ENCODE measurements around the gene AP5S1. TPM values are rescaled to one million over a fixed set of nuclear protein-coding genes. Genes with fewer than 3 reads are reported as not detected.

Gene AP5S1
- total RNA-seq, 1 experiment from 2014 or later = 9.4 TPM

DNA sequence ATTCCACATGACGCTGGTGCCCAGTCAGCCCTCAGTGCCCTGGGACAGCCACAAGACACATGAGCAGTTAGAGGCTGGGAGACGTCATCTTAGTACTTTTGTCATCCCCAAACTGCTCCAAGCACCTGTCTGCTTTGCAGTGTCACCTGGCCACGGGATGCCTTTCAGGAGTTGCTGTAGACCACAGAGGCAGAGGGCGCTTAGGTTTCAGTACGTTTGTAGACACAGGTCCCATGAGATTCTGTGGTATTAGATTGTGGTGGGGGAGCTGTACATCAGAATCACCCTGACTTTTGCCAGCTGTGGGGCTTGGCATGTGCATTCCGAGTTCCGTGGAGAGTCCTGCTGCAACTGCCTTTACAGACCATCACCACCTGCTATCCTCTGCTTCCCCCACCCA, 43.0 kb downstream of the AP5S1 start:
- Histone ChIP-seq H3K27ac (no peak overlapping the region), H3K27me3 (no peaks in the 10 kb centered on the region), H3K9me3 (replicated peaks) (peaks cover 7% of the 10 kb centered on the region), H3K4me3 (no peak overlapping the region), H3K36me3 (peaks cover 47% of the 10 kb centered on the region), H3K4me1 (peaks cover 6% of the 10 kb centered on the region; the same call in 1 of the 2 replicates)
- DNase-seq = no peak

DNA sequence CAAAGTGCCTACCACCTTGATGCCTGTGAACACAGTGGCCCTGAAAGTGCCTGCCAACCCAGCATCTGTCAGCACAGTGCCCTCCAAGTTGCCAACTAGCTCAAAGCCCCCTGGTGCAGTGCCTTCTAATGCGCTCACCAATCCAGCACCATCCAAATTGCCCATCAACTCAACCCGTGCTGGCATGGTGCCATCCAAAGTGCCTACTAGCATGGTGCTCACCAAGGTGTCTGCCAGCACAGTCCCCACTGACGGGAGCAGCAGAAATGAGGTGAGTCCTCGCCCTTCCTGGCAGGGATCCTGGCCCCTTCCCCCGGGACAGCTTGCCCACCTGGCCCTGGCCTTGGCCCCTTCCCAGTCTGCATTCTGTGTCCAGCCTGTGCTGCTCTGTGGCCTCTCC, 44.2 kb downstream of the AP5S1 start:
- no peak overlapping the region for H3K4me3 ChIP-seq
- no peak for DNase-seq
- peaks cover 7% of the 10 kb centered on the region for H3K9me3 ChIP-seq (replicated peaks)
- H3K4me1 ChIP-seq = peaks cover 6% of the 10 kb centered on the region; the same call in 1 of the 2 replicates
- no peaks in the 10 kb centered on the region for H3K27me3 ChIP-seq
- H3K27ac ChIP-seq = no peak overlapping the region
- H3K36me3 ChIP-seq = peaks cover 44% of the 10 kb centered on the region

DNA sequence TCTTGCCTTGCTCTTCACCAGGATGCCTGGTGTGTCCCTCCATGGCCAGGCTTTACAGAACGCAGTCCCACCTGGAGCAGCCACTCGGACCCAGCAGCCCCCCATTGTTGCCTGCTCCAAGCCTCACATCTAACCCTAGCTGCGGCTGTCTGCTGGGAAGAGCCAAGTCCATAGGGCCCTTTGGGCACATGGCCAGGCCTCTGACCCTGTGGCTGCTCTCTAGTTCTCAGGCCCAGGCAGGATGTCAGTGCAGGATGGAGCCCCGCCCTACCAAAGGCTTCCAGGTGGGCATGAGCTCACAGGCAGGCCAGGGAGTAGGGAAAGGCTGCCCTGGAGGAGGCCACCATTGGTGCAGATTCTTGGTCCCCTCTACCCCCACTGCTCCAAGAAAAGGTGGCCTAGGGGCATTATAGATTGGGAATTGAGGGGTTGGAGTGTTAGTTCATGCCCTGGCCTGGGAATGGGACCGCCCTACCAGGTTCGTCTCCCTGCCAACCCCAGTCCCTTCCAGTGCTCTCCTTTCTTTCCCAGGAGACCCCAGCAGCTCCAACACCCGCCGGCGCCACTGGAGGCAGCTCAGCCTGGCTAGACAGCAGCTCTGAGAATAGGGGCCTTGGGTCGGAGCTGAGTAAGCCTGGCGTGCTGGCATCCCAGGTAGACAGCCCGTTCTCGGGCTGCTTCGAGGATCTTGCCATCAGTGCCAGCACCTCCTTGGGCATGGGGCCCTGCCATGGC, 45.0 kb downstream of the AP5S1 start:
- H3K4me1 ChIP-seq = peaks cover 6% of the 10 kb centered on the region; the same call in 1 of the 2 replicates
- peaks cover 7% of the 10 kb centered on the region for H3K9me3 ChIP-seq (replicated peaks)
- no peak overlapping the region for H3K4me3 ChIP-seq
- H3K27ac ChIP-seq = no peak overlapping the region
- H3K36me3 ChIP-seq = peaks cover 44% of the 10 kb centered on the region
- H3K27me3 ChIP-seq = no peaks in the 10 kb centered on the region
- no peak for DNase-seq

DNA sequence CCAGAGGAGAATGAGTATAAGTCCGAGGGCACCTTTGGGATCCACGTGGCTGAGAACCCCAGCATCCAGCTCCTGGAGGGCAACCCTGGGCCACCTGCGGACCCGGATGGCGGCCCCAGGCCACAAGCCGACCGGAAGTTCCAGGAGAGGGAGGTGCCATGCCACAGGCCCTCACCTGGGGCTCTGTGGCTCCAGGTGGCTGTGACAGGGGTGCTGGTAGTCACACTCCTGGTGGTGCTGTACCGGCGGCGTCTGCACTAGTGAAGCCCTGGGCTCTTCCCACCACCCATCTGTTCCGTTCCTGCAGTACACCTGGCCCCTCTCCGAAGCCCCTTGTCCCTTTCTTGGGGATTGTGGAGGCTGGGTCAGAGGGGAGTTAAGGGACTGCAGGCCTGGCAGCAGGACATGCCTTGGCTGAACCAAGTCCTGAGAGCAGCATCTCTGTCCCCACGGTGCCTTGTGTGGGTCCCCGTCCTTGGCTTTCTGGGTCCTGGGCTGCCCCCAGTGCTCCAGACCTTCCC, 45.6 kb downstream of the AP5S1 start:
- DNase-seq = no peak
- H3K27me3 ChIP-seq = no peaks in the 10 kb centered on the region
- H3K4me3 ChIP-seq = no peak overlapping the region
- H3K9me3 ChIP-seq (replicated peaks) = peaks cover 7% of the 10 kb centered on the region
- no peak overlapping the region for H3K27ac ChIP-seq
- H3K4me1 ChIP-seq = peaks cover 6% of the 10 kb centered on the region; the same call in 1 of the 2 replicates
- peaks cover 44% of the 10 kb centered on the region for H3K36me3 ChIP-seq

DNA sequence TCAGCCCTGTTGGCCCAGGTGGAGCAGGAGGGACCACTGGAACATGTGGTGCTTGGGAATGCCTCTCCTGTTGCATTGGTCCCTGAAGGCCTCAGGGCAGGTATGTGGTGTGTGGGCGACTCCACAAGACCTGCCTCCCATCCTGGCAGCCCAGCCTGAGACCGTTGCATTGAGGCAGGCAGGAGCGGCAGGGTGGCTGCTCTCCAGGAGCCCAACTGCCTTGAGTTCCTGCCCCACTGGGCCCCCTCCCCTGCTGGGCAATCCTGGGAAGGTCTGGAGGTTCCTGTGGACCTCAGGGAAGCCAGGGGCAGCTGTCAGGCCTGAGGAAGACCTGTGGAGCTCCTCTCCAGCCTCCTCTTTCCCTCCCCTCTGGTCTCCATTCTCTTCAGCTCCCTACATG, 46.1 kb downstream of the AP5S1 start:
- H3K27me3 ChIP-seq = no peaks in the 10 kb centered on the region
- H3K4me3 ChIP-seq = no peak overlapping the region
- H3K27ac ChIP-seq = no peak overlapping the region
- peaks cover 7% of the 10 kb centered on the region for H3K9me3 ChIP-seq (replicated peaks)
- H3K36me3 ChIP-seq = peaks cover 42% of the 10 kb centered on the region
- no peak for DNase-seq
- H3K4me1 ChIP-seq = peaks cover 2% of the 10 kb centered on the region; the same call in 1 of the 2 replicates

DNA sequence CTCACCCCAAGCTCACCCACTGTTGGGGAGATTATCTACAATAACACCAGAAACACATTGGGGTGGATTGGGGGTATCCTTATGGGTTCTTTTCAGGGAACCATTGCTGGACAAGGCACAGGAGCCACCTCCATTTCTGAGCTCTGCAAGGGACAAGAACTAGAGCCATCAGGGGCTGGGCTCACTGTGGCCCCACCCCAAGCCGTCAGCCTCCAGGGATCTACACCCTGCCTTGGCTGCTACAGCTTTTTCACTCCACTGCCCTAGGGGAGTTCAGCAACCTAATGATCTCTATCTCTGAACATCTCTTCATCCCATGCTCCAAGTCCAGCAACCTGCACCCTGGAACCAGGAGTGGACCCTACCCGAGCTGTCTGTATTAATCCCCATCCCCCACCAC, 47.5 kb downstream of the AP5S1 start:
- Histone ChIP-seq H3K27ac (no peak overlapping the region), H3K36me3 (peaks cover 28% of the 10 kb centered on the region), H3K4me1 (no peaks in the 10 kb centered on the region; the same call in 1 of the 2 replicates)

DNA sequence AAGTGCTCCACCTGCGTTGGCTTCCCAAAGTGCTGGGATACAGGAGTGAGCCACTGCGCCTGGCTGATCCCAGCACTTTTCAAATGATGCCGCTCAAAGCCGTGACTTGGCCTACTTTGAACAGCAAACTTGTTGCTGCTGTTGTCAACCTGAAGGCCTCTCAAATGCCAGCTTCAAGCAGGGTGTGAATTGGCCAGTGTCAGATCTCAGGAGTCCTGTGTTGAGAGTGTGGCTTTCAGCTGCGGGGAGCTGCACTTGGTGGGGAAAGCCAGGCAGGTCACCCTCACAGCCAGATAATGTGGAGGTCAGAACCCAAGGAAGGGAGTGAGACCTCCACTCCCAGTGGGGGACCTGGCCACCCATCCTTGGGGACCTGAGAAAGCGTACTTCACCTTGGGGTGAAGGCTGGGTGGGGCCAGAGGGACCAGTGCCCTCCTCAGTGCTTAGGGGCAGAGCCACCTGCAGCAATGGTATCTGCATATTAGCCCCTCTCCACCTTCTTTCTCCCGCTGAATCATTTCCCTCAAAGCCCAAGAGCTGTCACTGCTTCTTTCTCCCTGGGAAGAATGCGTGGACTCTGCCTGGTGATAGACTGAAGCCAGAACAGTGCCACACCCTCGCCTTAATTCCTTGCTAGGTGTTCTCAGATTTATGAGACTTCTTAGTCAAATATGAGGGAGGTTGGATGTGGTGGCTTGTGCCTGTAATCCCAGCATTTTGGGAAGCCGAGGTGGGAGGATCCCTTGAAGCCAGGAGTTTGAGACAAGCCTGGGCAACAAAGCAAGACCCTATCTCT, 49.7 kb downstream of the AP5S1 start:
- Histone ChIP-seq H3K36me3 (peaks cover 8% of the 10 kb centered on the region), H3K4me1 (no peaks in the 10 kb centered on the region; the same call in 1 of the 2 replicates), H3K27ac (no peak overlapping the region), H3K4me3 (no peak overlapping the region), H3K27me3 (no peaks in the 10 kb centered on the region), H3K9me3 (replicated peaks) (no peaks in the 10 kb centered on the region)
- DNase-seq = no peak

More for the DNA sequence above, 47.5 kb downstream of the AP5S1 start:
- Histone ChIP-seq H3K9me3 (replicated peaks) (no peaks in the 10 kb centered on the region), H3K4me3 (no peak overlapping the region), H3K27me3 (no peaks in the 10 kb centered on the region)
- no peak for DNase-seq

DNA sequence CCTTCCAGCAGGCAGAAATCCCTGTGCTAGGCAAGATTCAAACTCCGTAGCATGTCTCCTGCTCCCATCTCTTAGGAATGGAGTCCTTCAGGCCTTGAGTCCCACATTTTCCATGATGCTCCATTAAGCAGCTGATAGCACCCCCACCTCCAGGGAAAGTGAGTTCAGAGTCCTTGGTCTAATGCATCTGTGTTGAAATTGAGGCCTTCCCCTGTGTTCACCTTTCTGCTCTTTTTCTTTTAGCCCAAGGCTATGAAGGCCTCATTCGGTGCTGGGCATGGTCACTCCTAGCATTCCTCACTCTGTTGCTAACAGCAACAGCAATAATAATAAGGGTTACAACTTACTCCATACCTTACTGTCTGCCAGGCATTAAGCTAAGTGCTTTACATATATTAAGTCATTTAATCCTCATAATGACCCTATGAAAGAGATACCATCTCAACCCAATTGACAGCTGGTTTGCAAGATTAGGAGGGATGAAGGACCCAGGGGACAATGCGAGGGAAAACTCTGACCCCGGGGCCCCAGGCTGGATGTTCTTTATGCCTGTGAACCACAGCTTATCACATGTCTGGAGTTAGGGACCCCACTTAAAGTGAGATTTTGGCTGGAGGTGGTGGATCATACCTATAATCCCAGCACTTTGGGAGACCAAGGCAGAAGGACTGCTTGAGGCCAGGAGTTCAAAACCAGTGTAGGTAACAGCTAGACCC, 51.4 kb downstream of the AP5S1 start:
- Histone ChIP-seq H3K36me3 (peaks cover 5% of the 10 kb centered on the region; the same call in 1 of the 2 replicates), H3K27me3 (no peaks in the 10 kb centered on the region), H3K27ac (no peak overlapping the region), H3K9me3 (replicated peaks) (no peaks in the 10 kb centered on the region), H3K4me1 (no peaks in the 10 kb centered on the region; the same call in 1 of the 2 replicates), H3K4me3 (no peak overlapping the region)
- peak in 1 of 2 experiments; percentile 29 for DNase-seq

DNA sequence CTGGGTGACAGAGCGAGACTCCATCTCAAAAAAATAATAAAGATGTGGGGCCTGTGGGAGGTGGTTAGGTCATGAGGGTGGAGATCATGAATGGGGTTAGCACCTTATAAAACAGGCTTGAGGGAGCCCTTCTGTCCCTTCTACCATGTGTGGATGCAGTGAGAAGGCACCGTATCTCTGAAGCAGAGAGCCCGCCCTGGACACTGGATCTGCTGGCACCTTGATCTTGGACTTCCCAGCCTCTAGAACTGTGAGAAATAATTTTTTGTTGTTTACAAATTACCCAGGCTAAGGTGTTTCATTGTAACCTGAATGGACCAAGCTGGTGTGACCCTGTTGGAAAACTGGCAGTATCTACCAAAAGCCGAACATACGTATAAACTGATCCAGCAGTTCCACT, 53.2 kb downstream of the AP5S1 start:
- Histone ChIP-seq H3K9me3 (replicated peaks) (no peaks in the 10 kb centered on the region), H3K27ac (no peak overlapping the region), H3K4me1 (no peaks in the 10 kb centered on the region; the same call in 1 of the 2 replicates), H3K4me3 (no peak overlapping the region), H3K36me3 (no peaks in the 10 kb centered on the region), H3K27me3 (no peaks in the 10 kb centered on the region)
- DNase-seq = no peak

DNA sequence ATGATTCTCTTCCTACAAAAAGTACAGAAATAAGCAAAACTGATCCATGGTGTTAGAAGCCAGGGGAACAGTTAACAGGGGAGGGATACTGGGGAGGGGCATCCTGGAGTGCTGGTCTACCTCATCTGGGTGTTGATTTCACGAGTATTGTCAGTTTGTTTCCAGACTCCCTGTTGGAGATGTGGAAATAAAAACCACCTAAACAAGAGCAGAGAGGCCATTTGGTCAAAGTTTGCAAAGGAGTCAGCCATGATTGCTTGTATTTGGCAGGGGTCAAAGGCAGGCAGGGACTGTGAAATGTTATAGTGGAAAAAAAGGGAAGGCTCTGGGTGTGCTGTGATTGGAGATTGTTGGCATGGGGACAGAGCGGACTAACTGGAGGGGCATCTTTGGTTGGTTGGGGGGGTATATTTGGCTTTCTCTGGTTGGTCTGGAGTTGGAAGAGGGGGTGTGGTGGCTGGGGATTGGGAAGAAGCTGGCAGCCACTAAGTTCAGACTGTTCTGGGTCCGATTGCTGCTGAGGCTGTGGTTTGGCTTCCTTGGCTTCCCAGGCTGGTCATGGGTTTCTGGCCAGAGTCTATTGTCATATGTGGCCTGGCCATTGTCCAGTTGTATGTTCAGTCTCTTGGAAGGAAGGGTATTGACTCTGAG, 54.0 kb downstream of the AP5S1 start:
- DNase-seq = no peak
- H3K36me3 ChIP-seq = no peaks in the 10 kb centered on the region; the same call in 1 of the 2 replicates
- no peaks in the 10 kb centered on the region for H3K9me3 ChIP-seq (replicated peaks)
- no peaks in the 10 kb centered on the region for H3K27me3 ChIP-seq
- H3K4me1 ChIP-seq = no peaks in the 10 kb centered on the region; the same call in 1 of the 2 replicates
- H3K4me3 ChIP-seq = no peak overlapping the region
- H3K27ac ChIP-seq = no peak overlapping the region

DNA sequence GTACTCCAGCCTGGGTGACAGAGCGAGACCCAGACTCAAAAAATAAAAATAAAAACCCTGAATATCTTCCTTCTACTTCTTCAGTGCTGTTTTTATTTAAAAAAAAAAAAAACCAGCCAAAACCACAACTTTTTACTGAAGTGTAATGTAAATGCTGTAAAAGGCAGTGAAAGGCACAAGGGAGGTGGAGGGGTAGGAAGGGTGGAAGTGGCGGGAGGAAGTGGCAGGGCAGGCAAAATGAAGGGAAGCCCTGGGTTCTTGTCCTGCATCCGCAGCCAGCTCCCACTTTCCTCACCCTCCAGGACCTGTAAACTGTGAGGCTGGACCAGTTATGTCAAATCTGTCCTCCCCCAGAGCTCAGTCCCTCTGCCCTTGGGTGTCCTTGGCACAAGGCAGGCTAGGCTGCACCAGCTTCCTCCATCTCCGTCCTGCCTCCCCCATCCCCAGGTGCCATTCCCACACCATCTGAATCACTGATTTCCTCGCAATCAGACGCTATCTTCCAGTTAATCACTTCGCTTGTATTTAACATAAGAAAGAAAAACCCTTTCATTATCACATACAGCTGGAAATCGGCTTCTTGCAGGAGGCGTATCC, 55.1 kb downstream of the AP5S1 start:
- no peaks in the 10 kb centered on the region; the same call in 1 of the 2 replicates for H3K36me3 ChIP-seq
- no peaks in the 10 kb centered on the region for H3K9me3 ChIP-seq (replicated peaks)
- H3K4me3 ChIP-seq = no peak overlapping the region
- H3K27me3 ChIP-seq = no peaks in the 10 kb centered on the region
- no peak for DNase-seq
- no peak overlapping the region for H3K27ac ChIP-seq
- no peaks in the 10 kb centered on the region; the same call in 1 of the 2 replicates for H3K4me1 ChIP-seq

DNA sequence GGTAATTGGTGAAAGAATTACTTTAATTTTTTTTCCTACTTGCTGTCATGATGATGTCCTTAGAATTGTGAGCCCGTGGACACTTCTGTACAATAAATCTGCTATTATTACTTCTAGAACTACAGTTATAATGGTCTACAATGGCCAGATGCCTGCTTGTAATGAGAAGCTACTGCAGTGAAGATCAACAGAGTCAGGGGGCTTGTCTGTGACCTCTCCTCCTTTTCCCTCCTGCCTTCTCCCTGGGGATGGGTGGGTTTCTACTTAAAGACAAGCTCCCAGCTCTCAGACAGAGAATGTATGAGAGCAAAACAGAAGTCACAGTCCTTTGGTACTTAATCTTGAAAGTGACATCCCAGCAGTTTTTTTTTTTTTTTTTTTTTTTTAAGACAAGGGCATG, 55.7 kb downstream of the AP5S1 start:
- DNase-seq = no peak
- no peaks in the 10 kb centered on the region for H3K27me3 ChIP-seq

DNA sequence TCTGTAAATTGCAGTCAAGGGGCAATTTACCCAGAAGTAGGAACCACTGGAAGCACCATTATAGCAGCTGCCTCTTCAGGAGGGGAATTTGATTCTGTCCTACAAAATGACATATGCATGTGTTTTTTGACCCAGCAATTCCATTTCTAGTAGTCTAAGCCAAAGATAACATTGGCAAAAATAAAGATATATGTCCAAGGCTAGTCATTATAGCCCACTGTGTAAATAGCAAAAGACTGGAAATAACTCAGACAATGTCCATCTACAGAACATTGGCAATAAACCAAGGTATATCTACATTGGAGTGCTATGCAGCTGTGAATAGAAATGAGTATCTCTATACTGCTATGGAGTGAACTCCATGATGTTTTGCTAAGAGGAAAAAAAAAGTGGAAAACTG, 56.3 kb downstream of the AP5S1 start:
- H3K27ac ChIP-seq = no peak overlapping the region
- no peak for DNase-seq

More for the DNA sequence above, 55.7 kb downstream of the AP5S1 start:
- Histone ChIP-seq H3K27ac (no peak overlapping the region), H3K9me3 (replicated peaks) (no peaks in the 10 kb centered on the region), H3K4me3 (no peak overlapping the region), H3K36me3 (no peaks in the 10 kb centered on the region; the same call in 1 of the 2 replicates), H3K4me1 (no peaks in the 10 kb centered on the region; the same call in 1 of the 2 replicates)

More for the DNA sequence above, 56.3 kb downstream of the AP5S1 start:
- Histone ChIP-seq H3K4me1 (no peaks in the 10 kb centered on the region), H3K9me3 (replicated peaks) (no peaks in the 10 kb centered on the region), H3K36me3 (no peaks in the 10 kb centered on the region; the same call in 1 of the 2 replicates), H3K4me3 (no peak overlapping the region), H3K27me3 (no peaks in the 10 kb centered on the region)
